Measurements from ENCODE around the gene ADCY7.

GRCh38 chr16:50271148-50272041 is 5.0 kb downstream of the ADCY7 start:
- TF ChIP-seq CTCF (IDR thresholded peaks at IDR 0.05) (no peak), POLR2A (IDR thresholded peaks at IDR 0.05) (no peak)

Measured in right lobe of liver (tissue), 4 donors.